Motor neuron (in vitro differentiated cells): ENCODE measurements around the gene ZMIZ1. TPM values are rescaled to one million over a fixed set of nuclear protein-coding genes. Genes with fewer than 3 reads are reported as not detected.

Source experiments
- ATAC-seq, 8 experiments: fragments of 200-7000 bp; cut with Tn5 transposase; replicated peaks in 6 of 8; 2 replicates each; pipeline ENCODE4 v1.8.0; 2021; ENCODE audit warnings: mild to moderate bottlenecking in 8 of 8, moderate library complexity in 8 of 8
- H3K27ac ChIP-seq, 2 donors: fragments of 250-450 bp; sonication (Bioruptor Pico); 2 replicates each; pipeline ENCODE4 v1.9.0; 2021; ENCODE audit warnings: antibody characterized with exemption in 2 of 2, mild to moderate bottlenecking in 2 of 2, moderate library complexity in 1 of 2
- H3K4me1 ChIP-seq, 2 donors: fragments of 250-450 bp; sonication (Bioruptor Pico); replicated peaks in 1 of 2; 2 replicates each; pipeline ENCODE4 v1.6.1; 2021; ENCODE audit warnings: antibody characterized with exemption in 2 of 2, mild to moderate bottlenecking in 2 of 2, moderate library complexity in 1 of 2
- H3K4me3 ChIP-seq, 5 donors: fragments of 250-450 bp; sonication (Bioruptor Pico); 2 replicates each; pipeline ENCODE4 v1.9.0; 2021; ENCODE audit warnings: antibody characterized with exemption in 5 of 5, mild to moderate bottlenecking in 5 of 5, moderate library complexity in 4 of 5
- WGBS, 10 experiments: fragments of 450-650 bp; shearing (Covaris generic); methylation state at CpG; one replicate each; pipeline ENCODE4 v1.0.0; 2022; 5-methylcytosine and 5-hydroxymethylcytosine counted together
- in situ Hi-C, 9 experiments: fragments of 400-800 bp; cut with MboI; loops; one replicate each; pipeline ENCODE4 v1.15.0; 2021; ENCODE audit warnings: low sequenced_read_pairs in 9 of 9, low pct_unique_long_range_greater_than_20kb in 2 of 9; ENCODE audit not compliant: unreplicated experiment in 9 of 9
- total RNA-seq, 8 experiments: library from RNA; unstranded; fragments of 300-600 nt; gene quantifications; 2 replicates each; pipeline versions ENCODE4 v1.2.3 to v1.2.4, GENCODE V29; 2022

The ZMIZ1 gene
- total RNA-seq, 8 experiments from 2014 or later: 15.8 to 79.9 (median 50.0) TPM

GRCh38 chr10:79038104-79038840 lies 30.5 kb upstream of the ZMIZ1 start:
- 50 to 100% (median 100%) methylated on average over 1 of the region's 1 CpG; no CpG with 5 or more reads in 1 of the 10 experiments for WGBS, 10 experiments
- in situ Hi-C loops: no loop called here
- H3K4me1 ChIP-seq: peaks cover 7 to 9% of the 10 kb centered on the region in 2 donors
- no peak overlapping the region for H3K27ac ChIP-seq
- no peak for ATAC-seq
- H3K4me3 ChIP-seq: no peak overlapping the region

DNA sequence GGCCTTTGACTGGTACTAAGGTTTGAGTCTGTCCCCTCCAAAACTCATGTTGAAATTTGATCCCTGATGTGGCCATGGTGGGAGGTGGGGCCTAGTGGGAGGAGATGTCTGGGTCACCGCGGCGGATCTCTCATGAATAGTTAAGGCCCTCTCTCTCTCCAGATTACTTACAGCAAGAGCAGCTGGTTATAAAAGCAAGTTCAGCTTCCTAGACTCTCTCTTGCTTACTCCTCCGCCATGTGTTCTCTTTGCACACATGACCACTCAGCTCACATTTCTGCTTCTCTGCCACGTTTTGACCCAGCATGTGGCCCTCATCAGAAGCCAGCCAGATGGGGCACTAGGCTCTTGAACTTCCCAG lies 29.9 kb upstream of the ZMIZ1 start:
- Histone ChIP-seq H3K4me1 (peaks cover 7 to 9% of the 10 kb centered on the region in 2 donors), H3K27ac (no peak overlapping the region), H3K4me3 (no peak overlapping the region)
- ATAC-seq: peak in 7 of 8 experiments; percentile 17 to 92 (median 71)
- in situ Hi-C loops: no loop called here
- WGBS, 10 experiments: 0 to 74% (median 10%) methylated on average over 1 to 5 of the region's 5 CpGs; no CpG with 5 or more reads in 2 of the 10 experiments

GRCh38 chr10:79042639-79043411 lies 25.9 kb upstream of the ZMIZ1 start:
- no peak overlapping the region for H3K27ac ChIP-seq
- peaks cover 8 to 9% of the 10 kb centered on the region in 2 donors for H3K4me1 ChIP-seq
- WGBS, 10 experiments: 29 to 87% (median 60%) methylated on average over 1 to 3 of the region's 3 CpGs
- ATAC-seq: peak in 2 of 8 experiments; percentile 43 to 52
- in situ Hi-C loops: no loop called here
- no peak overlapping the region for H3K4me3 ChIP-seq

- in situ Hi-C loops: no loop called here
- Histone ChIP-seq H3K27ac (no peak overlapping the region), H3K4me3 (no peak overlapping the region), H3K4me1 (peaks cover 9 to 14% of the 10 kb centered on the region in 2 donors)
- no peak for ATAC-seq
- 76 to 100% (median 90%) methylated on average over 1 to 5 of the region's 5 CpGs; no CpG with 5 or more reads in 5 of the 10 experiments for WGBS, 10 experiments
These were observed 24.6 kb upstream of the ZMIZ1 start for GRCh38 chr10:79044036-79044632.

- no peak overlapping the region for H3K4me3 ChIP-seq
- 40 to 70% (median 60%) methylated on average over 1 to 4 of the region's 4 CpGs; no CpG with 5 or more reads in 6 of the 10 experiments for WGBS, 10 experiments
- H3K27ac ChIP-seq: no peak overlapping the region
- in situ Hi-C loops: no loop called here
- ATAC-seq: no peak
- H3K4me1 ChIP-seq: peaks cover 7 to 14% of the 10 kb centered on the region in 2 donors
These were observed 23.9 kb upstream of the ZMIZ1 start for GRCh38 chr10:79044846-79045245.

GRCh38 chr10:79045566-79046175 lies 23.1 kb upstream of the ZMIZ1 start:
- H3K4me3 ChIP-seq: no peak overlapping the region
- ATAC-seq: no peak
- 63 to 100% (median 83%) methylated on average over 1 to 5 of the region's 9 CpGs; no CpG with 5 or more reads in 5 of the 10 experiments for WGBS, 10 experiments
- H3K27ac ChIP-seq: no peak overlapping the region
- H3K4me1 ChIP-seq: peaks cover 11 to 17% of the 10 kb centered on the region in 2 donors
- in situ Hi-C loops: no loop called here

DNA sequence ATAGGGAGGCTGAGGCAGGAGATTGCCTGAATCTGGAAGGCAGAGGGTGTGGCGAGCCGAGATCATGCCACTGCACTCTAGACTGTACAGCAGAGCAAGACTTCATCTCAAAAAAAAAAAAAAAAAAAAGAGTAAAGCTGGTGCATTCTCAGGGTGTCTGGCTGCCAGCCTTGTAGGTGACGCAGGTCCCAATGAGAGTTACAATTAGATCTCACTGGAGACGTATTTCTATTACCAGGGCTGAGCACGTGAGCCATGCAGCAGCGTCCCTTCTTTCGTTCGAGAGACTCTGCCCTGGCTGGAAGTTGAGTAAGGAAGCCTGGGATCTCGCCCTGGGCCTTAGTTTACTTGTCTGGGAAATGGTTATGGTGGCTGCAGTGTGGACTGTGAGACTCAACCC lies 22.4 kb upstream of the ZMIZ1 start:
- no peak overlapping the region for H3K27ac ChIP-seq
- no peak for ATAC-seq
- peaks cover 15 to 24% of the 10 kb centered on the region in 2 donors for H3K4me1 ChIP-seq
- WGBS, 10 experiments: 60 to 100% (median 97%) methylated on average over 1 to 9 of the region's 9 CpGs; no CpG with 5 or more reads in 3 of the 10 experiments
- in situ Hi-C loops: no loop called here
- H3K4me3 ChIP-seq: no peak overlapping the region

- no peak overlapping the region for H3K27ac ChIP-seq
- H3K4me3 ChIP-seq: no peak overlapping the region
- H3K4me1 ChIP-seq: peaks cover 20 to 24% of the 10 kb centered on the region in 2 donors
- in situ Hi-C loops: no loop called here
- 77 to 100% (median 91%) methylated on average over 1 to 6 of the region's 6 CpGs; no CpG with 5 or more reads in 3 of the 10 experiments for WGBS, 10 experiments
- peak in 4 of 8 experiments; percentile 8 to 65 (median 39) for ATAC-seq
These were observed 21.8 kb upstream of the ZMIZ1 start for GRCh38 chr10:79046741-79047583.

DNA sequence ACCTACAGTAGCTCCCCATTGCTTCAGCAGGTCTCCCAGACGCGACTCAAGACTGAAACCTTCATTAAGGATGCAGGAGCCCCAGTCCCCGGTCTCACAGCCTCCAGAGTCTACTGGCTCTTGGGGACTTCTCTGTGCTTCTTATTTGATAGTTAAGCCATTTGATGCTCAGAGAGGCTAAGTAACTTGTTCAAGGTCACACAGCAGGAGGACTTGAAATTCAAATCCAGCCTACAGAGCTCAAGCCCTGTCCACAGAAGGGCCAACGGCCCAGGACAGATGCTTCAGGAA lies 21.2 kb upstream of the ZMIZ1 start:
- in situ Hi-C loops: no loop called here
- WGBS, 10 experiments: 20 to 83% (median 72%) methylated on average over 1 to 4 of the region's 4 CpGs; no CpG with 5 or more reads in 6 of the 10 experiments

DNA sequence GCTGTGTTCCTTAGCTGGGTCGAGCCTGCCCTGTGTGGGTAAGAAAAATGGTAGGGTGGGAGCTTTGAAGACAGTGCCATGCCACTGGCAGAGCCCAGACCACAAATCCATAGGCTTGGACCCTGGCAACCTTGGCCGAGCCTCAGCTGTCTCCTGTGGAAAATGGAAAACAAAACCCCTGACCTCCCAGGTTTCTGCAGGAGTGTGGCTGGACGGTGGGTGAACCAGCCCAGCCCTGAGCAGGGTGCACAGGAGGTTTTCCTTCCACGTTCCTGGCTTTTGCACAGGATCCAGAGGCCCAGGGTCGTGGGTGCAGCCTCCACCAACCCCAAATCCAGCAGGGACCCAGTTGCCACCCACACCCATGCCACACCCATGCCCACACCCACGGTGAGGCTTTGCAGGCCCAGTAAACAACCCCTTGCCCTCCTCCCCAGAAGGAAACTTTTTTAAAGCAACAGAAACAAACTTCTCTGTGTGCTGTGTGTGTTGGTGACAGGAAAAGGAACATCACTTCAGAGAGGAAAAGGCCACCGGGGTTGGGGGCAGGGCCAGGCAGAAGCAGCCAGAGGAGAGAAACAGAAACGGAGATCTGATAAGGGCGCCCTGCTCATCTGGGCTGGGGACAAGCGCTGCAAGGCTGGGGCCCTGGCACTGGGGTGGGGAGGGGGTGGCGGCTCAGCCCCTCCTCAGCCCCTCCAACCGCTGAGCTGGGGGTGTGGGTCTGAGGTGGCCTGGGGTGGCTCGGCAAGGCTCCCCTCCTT lies 20.7 kb upstream of the ZMIZ1 start:
- H3K27ac ChIP-seq: peak overlapping the region in 1 of 2 donors; percentile 49
- in situ Hi-C loops: no loop called here
- ATAC-seq: peak in 1 of 8 experiments; percentile 12
- peaks cover 29 to 33% of the 10 kb centered on the region in 2 donors for H3K4me1 ChIP-seq
- H3K4me3 ChIP-seq: no peak overlapping the region
- WGBS, 10 experiments: 45 to 100% (median 60%) methylated on average over 1 to 6 of the region's 13 CpGs; no CpG with 5 or more reads in 4 of the 10 experiments

More for the DNA sequence above, 21.2 kb upstream of the ZMIZ1 start:
- ATAC-seq: no peak
- Histone ChIP-seq H3K27ac (no peak overlapping the region), H3K4me1 (peaks cover 26 to 28% of the 10 kb centered on the region in 2 donors), H3K4me3 (no peak overlapping the region)

DNA sequence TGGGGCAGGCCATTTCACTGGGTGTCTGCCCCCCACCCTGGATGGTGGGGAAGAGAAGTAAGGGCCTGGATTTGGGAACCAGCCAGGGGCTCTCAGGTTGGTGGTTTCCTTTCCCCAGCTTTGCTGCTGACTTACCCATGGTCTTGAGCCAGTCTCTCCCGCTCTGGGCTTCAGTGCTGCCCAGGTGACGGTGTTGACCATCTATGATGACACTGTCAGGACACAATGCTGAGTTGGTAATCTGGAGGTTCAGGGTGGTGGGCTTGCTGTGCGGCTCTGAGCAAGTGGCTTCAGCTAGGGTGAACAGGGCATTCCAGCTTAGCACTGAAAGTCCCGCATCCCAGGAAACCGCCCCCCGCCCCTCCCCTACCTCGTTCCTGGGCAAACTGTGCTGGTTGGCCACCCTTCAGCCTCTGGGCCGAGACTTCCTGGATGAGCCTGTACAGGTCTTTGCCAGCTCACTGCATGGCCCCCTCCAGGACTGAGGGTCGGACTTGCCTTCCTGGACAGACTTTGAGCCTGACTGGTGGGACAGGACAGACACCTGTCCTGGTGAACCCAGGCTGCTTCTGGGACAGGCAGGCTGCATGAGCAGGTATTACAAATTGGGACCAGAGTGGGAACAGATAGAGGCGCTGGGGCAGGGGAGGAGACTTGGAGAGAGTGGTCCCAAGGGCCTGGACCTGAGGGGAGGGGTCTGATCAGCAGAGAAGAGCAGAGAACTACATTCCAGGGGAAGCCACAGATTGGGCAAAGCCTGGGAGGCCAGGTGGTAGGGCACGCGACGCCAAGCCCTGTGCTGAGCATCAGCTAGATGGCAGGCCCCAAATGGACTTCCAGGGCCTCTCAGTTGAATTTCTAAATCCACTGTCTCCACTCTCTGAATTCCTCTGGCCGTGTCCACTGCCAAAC lies 19.9 kb upstream of the ZMIZ1 start:
- H3K4me3 ChIP-seq: no peak overlapping the region
- WGBS, 10 experiments: 80 to 100% (median 96%) methylated on average over 1 to 9 of the region's 14 CpGs; no CpG with 5 or more reads in 3 of the 10 experiments
- in situ Hi-C loops: no loop called here
- peaks cover 29 to 33% of the 10 kb centered on the region in 2 donors for H3K4me1 ChIP-seq
- ATAC-seq: peak in 1 of 8 experiments; percentile 58
- H3K27ac ChIP-seq: peak overlapping the region in 1 of 2 donors; percentile 49
